Smooth muscle cell (in vitro differentiated cells): ENCODE results near the gene ELF5. TPM values are rescaled to one million over a fixed set of nuclear protein-coding genes. Genes with fewer than 3 reads are reported as not detected.

Experiments used
- DNase-seq: peaks from one replicate; lab custom pipeline; 2025; ENCODE audit not compliant: unreplicated experiment; lab: John Stamatoyannopoulos, UW
- H2AFZ ChIP-seq: fragments of 200-600 bp; sonication (generic); 2 replicates; pipeline ENCODE4 v1.6.0; 2016; ENCODE audit warnings: antibody characterized with exemption, low read depth, mild to moderate bottlenecking
- H3F3A ChIP-seq: fragments of 200-600 bp; sonication (generic); 2 replicates; pipeline ENCODE4 v1.6.0; 2017; ENCODE audit warnings: antibody characterized with exemption, low read depth
- H3K27ac ChIP-seq: fragments of 200-600 bp; sonication (generic); 2 replicates; pipeline ENCODE4 v1.5.1; 2016; ENCODE audit warnings: low read depth, mild to moderate bottlenecking
- H3K27me3 ChIP-seq: fragments of 200-600 bp; sonication (generic); 2 replicates; pipeline ENCODE4 v1.6.1; 2016; ENCODE audit warnings: low read depth, mild to moderate bottlenecking
- H3K36me3 ChIP-seq: fragments of 200-600 bp; sonication (generic); 2 replicates; pipeline ENCODE4 v1.5.1; 2016; ENCODE audit warnings: low read depth
- H3K4me1 ChIP-seq: fragments of 200-600 bp; sonication (generic); 2 replicates; pipeline ENCODE4 v1.5.1; 2016; ENCODE audit warnings: low read depth
- H3K4me2 ChIP-seq: fragments of 200-600 bp; sonication (generic); 2 replicates; pipeline ENCODE4 v1.6.0; 2016; ENCODE audit warnings: mild to moderate bottlenecking
- H3K4me3 ChIP-seq: fragments of 200-600 bp; sonication (generic); 2 replicates; pipeline ENCODE4 v1.5.1; 2016; ENCODE audit warnings: mild to moderate bottlenecking
- H3K79me2 ChIP-seq: fragments of 200-600 bp; sonication (generic); 2 replicates; pipeline ENCODE4 v1.6.0; 2016; ENCODE audit warnings: low read depth, mild to moderate bottlenecking
- H3K9ac ChIP-seq: fragments of 200-600 bp; sonication (generic); 2 replicates; pipeline ENCODE4 v1.6.0; 2016; ENCODE audit warnings: low read depth
- H3K9me3 ChIP-seq: fragments of 200-600 bp; sonication (generic); replicated peaks from 2 replicates; pipeline ENCODE4 v1.5.1; 2016; ENCODE audit warnings: low read depth
- H4K20me1 ChIP-seq: fragments of 200-600 bp; sonication (generic); 2 replicates; pipeline ENCODE4 v1.6.0; 2016; ENCODE audit warnings: low read depth
- WGBS: methylation state at CpG from one replicate; pipeline ENCODE4 v1.1.7; 2016; ENCODE audit warnings: low lambda C conversion rate; 5-methylcytosine and 5-hydroxymethylcytosine counted together
- polyA plus RNA-seq: library from polyadenylated mRNA; unstranded; fragments of >200 nt; fragmentation: Nextera tagmentation; extraction: Ambion mirVana; gene quantifications from 2 replicates; pipeline ENCODE4 v1.2.1, GENCODE V29; 2016
- total RNA-seq: library from RNA; depleted of rRNA; stranded (reverse); fragments of >200 nt; gene quantifications from 2 replicates; pipeline ENCODE4 v1.2.3, GENCODE V29; 2014
- TF ChIP-seq, protein P1 (sequence below): fragments of 200-600 bp; sonication (generic); IDR thresholded peaks from 2 replicates; pipeline ENCODE4 v1.5.1; 2017; ENCODE audit warnings: borderline replicate concordance, mild to moderate bottlenecking, antibody characterized with exemption; ENCODE audit not compliant: insufficient read depth, poor library complexity, severe bottlenecking

ELF5 gene
- total and polyA plus RNA-seq, 2 experiments from 2014 or later, result 0.67 TPM; not detected in 1

DNA sequence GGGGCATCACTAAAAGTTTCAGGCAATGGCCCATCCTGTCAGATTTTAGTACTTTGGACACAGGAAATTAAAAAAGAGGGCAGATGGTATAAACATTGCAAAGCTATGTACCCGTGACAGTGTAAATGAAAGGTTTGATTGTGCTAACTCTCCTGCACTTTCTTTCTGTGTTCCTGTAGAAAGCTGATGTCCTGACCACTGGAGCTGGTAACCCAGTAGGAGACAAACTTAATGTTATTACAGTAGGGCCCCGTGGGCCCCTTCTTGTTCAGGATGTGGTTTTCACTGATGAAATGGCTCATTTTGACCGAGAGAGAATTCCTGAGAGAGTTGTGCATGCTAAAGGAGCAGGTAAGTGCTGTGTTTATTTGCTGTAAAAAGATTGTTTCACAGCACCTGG is 64.6 kb downstream of the ELF5 start:
- Histone ChIP-seq H3K4me3 (no peak overlapping the region), H3K4me1 (no peaks in the 10 kb centered on the region), H3K27me3 (peaks cover 39% of the 10 kb centered on the region), H3K27ac (no peak overlapping the region), H3K79me2 (no peaks in the 10 kb centered on the region), H3K9me3 (no peaks in the 10 kb centered on the region), H3K36me3 (no peaks in the 10 kb centered on the region), H3K4me2 (no peak overlapping the region), H3K9ac (no peak overlapping the region), H3F3A (no peaks in the 10 kb centered on the region), H2AFZ (no peak overlapping the region), H4K20me1 (no peaks in the 10 kb centered on the region)
- TF ChIP-seq, protein P1, sequence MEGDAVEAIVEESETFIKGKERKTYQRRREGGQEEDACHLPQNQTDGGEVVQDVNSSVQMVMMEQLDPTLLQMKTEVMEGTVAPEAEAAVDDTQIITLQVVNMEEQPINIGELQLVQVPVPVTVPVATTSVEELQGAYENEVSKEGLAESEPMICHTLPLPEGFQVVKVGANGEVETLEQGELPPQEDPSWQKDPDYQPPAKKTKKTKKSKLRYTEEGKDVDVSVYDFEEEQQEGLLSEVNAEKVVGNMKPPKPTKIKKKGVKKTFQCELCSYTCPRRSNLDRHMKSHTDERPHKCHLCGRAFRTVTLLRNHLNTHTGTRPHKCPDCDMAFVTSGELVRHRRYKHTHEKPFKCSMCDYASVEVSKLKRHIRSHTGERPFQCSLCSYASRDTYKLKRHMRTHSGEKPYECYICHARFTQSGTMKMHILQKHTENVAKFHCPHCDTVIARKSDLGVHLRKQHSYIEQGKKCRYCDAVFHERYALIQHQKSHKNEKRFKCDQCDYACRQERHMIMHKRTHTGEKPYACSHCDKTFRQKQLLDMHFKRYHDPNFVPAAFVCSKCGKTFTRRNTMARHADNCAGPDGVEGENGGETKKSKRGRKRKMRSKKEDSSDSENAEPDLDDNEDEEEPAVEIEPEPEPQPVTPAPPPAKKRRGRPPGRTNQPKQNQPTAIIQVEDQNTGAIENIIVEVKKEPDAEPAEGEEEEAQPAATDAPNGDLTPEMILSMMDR, result no peak
- DNase-seq, result no peak
- WGBS, result 69% methylated on average over 3 of the region's 3 CpGs

- TF ChIP-seq, protein P1, result no peak
- DNase-seq, result no peak
- no peaks in the 10 kb centered on the region for H3K79me2 ChIP-seq
Measured at GRCh38 chr11:34448223-34448994, 65.2 kb downstream of the ELF5 start.

DNA sequence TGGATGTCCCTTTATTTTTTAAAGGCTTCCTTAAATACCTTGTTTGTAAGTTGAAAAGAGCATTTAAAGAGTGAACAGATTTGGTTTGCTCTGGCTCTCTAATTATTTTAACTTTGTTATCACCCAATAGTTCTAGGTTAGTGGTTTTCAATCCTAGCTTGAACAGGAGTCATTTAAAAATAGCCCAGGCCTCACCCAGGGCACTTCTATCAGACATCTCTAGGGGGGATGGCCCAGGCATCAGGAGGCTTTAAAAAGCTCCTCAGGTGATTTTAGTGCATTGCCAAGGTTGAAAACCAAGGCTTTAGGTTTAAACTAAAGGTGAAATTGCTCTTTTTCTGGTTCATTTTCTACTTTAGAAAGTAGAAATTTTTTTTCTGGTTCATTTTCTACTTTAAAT is 66.5 kb downstream of the ELF5 start:
- Histone ChIP-seq H3K4me1 (no peaks in the 10 kb centered on the region), H4K20me1 (no peaks in the 10 kb centered on the region), H3K4me2 (no peak overlapping the region), H3K27me3 (peaks cover 39% of the 10 kb centered on the region), H3K79me2 (no peaks in the 10 kb centered on the region), H3K27ac (no peak overlapping the region), H2AFZ (no peak overlapping the region), H3K4me3 (no peak overlapping the region), H3K36me3 (no peaks in the 10 kb centered on the region), H3F3A (no peaks in the 10 kb centered on the region), H3K9me3 (no peaks in the 10 kb centered on the region), H3K9ac (no peak overlapping the region)
- no peak for DNase-seq
- TF ChIP-seq, protein P1, result no peak

More at GRCh38 chr11:34448223-34448994, 65.2 kb downstream of the ELF5 start:
- H3K27me3 ChIP-seq, result peaks cover 39% of the 10 kb centered on the region
- no peak overlapping the region for H3K4me3 ChIP-seq
- H3F3A ChIP-seq, result no peaks in the 10 kb centered on the region
- no peak overlapping the region for H3K9ac ChIP-seq
- H3K9me3 ChIP-seq, result no peaks in the 10 kb centered on the region
- no peaks in the 10 kb centered on the region for H3K4me1 ChIP-seq
- no peaks in the 10 kb centered on the region for H3K36me3 ChIP-seq
- no peak overlapping the region for H3K4me2 ChIP-seq
- H2AFZ ChIP-seq, result no peak overlapping the region
- no peak overlapping the region for H3K27ac ChIP-seq
- H4K20me1 ChIP-seq, result no peaks in the 10 kb centered on the region
- WGBS, result 91% methylated on average over 11 of the region's 11 CpGs

DNA sequence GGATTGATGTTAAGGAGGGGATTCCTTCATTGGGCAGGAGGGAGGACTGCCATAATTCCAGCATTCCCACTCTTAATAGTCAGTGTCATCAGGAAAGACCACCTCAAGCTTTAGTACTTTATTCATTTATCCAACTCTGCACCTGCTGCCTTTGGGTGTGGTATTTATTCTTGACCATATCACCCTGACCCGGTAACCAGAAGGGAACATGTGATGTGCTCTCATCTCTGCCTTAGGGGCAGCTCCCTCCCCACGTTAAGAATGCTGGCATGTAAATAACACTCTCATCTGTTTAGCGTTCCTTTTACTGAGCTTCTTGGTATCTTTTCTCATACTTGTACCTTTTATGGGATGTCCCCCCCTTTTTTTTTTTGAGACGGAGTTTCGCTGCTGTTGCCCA is 67.2 kb downstream of the ELF5 start:
- Histone ChIP-seq H3K27ac (no peak overlapping the region), H3F3A (no peaks in the 10 kb centered on the region), H3K36me3 (no peaks in the 10 kb centered on the region), H3K4me3 (no peak overlapping the region), H3K9me3 (no peaks in the 10 kb centered on the region), H3K27me3 (peaks cover 32% of the 10 kb centered on the region), H3K4me1 (no peaks in the 10 kb centered on the region), H2AFZ (no peak overlapping the region), H3K9ac (no peak overlapping the region), H3K4me2 (no peak overlapping the region), H4K20me1 (no peaks in the 10 kb centered on the region), H3K79me2 (no peaks in the 10 kb centered on the region)
- DNase-seq, result no peak
- TF ChIP-seq, protein P1, result no peak
- 83% methylated on average over 5 of the region's 5 CpGs for WGBS
